Mesenchymal stem cell (in vitro differentiated cells and primary cell): Measurements from ENCODE around the gene FER1L5.

Experiments
- DNase-seq: peaks from one replicate; pipeline ENCODE4 v3.0.0-alpha.2; 2013
- H2AFZ ChIP-seq: one replicate; pipeline ENCODE4 v1.6.1; 2013; ENCODE audit warnings: low read depth, mild to moderate bottlenecking, control low read depth, inconsistent platforms, low read length, moderate library complexity
- H2AK5ac ChIP-seq: 2 replicates; pipeline ENCODE4 v1.6.1; 2013; ENCODE audit warnings: low read length, moderate library complexity, mild to moderate bottlenecking, inconsistent platforms; ENCODE audit not compliant: severe bottlenecking
- H2BK120ac ChIP-seq: one replicate; pipeline ENCODE4 v1.6.1; 2013; ENCODE audit warnings: low read depth, mild to moderate bottlenecking, inconsistent platforms, low read length, moderate library complexity
- H2BK12ac ChIP-seq, 2 experiments: one replicate each; pipeline ENCODE4 v1.6.1; 2013; ENCODE audit warnings: inconsistent platforms in 2 of 2, low read length in 2 of 2, mild to moderate bottlenecking in 2 of 2, moderate library complexity in 2 of 2, control low read depth in 1 of 2
- H2BK15ac ChIP-seq: one replicate; pipeline ENCODE4 v1.6.1; 2013; ENCODE audit warnings: mild to moderate bottlenecking, low read depth, inconsistent platforms; ENCODE audit not compliant: poor library complexity, severe bottlenecking
- H2BK5ac ChIP-seq: 2 replicates; pipeline ENCODE4 v1.6.1; 2013; ENCODE audit warnings: low read depth, mild to moderate bottlenecking, low read length, control low read depth, inconsistent platforms; ENCODE audit not compliant: poor library complexity, severe bottlenecking
- H3K14ac ChIP-seq, 2 experiments: one replicate each; pipeline ENCODE4 v1.6.1; 2013; ENCODE audit warnings: inconsistent platforms in 2 of 2, low read length in 2 of 2, control low read depth in 1 of 2, mild to moderate bottlenecking in 1 of 2, moderate library complexity in 1 of 2
- H3K18ac ChIP-seq, 2 experiments: one replicate each; pipeline ENCODE4 v1.6.1; 2013; ENCODE audit warnings: inconsistent platforms in 2 of 2, low read length in 2 of 2, control low read depth in 1 of 2, low read depth in 1 of 2, mild to moderate bottlenecking in 1 of 2
- H3K23ac ChIP-seq, 2 experiments: one replicate each; pipeline ENCODE4 v1.6.1; 2013; ENCODE audit warnings: inconsistent platforms in 2 of 2, low read length in 2 of 2, mild to moderate bottlenecking in 2 of 2, moderate library complexity in 2 of 2, control low read depth in 1 of 2
- H3K27ac ChIP-seq: 2 replicates; pipeline ENCODE4 v1.5.1; 2013; ENCODE audit warnings: mild to moderate bottlenecking, moderate library complexity, low read length, control low read depth, inconsistent platforms; ENCODE audit not compliant: poor library complexity, severe bottlenecking
- H3K27me3 ChIP-seq, 2 experiments: 2 replicates each; pipeline versions ENCODE4 v1.6.1 to v1.7.0; 2013; ENCODE audit warnings: low read length in 2 of 2, mild to moderate bottlenecking in 2 of 2, moderate library complexity in 2 of 2, control low read depth in 1 of 2, inconsistent platforms in 1 of 2; ENCODE audit not compliant: control insufficient read depth in 1 of 2, insufficient read depth in 1 of 2
- H3K36me3 ChIP-seq, 2 experiments: 2 replicates each; pipeline versions ENCODE4 v1.6.1 to v1.7.0; 2013; ENCODE audit warnings: low read length in 2 of 2, control low read depth in 1 of 2, inconsistent platforms in 1 of 2, low read depth in 1 of 2, mild to moderate bottlenecking in 1 of 2; ENCODE audit not compliant: insufficient read depth in 2 of 2, control insufficient read depth in 1 of 2
- H3K4ac ChIP-seq, 2 experiments: one replicate each; pipeline ENCODE4 v1.6.1; 2013; ENCODE audit warnings: inconsistent platforms in 2 of 2, low read length in 2 of 2, mild to moderate bottlenecking in 2 of 2, moderate library complexity in 2 of 2, control low read depth in 1 of 2, low read depth in 1 of 2
- H3K4me1 ChIP-seq: 2 replicates; pipeline ENCODE4 v1.6.1; 2013; ENCODE audit warnings: low read depth, low read length, control low read depth; ENCODE audit not compliant: control insufficient read depth, insufficient read depth
- H3K4me2 ChIP-seq: 2 replicates; pipeline ENCODE4 v1.6.1; 2013; ENCODE audit warnings: low read length, mild to moderate bottlenecking, inconsistent platforms; ENCODE audit not compliant: poor library complexity, severe bottlenecking
- H3K4me3 ChIP-seq, 2 experiments: 2 replicates each; pipeline versions ENCODE4 v1.5.1 to v1.7.0; 2013; ENCODE audit warnings: low read length in 2 of 2, mild to moderate bottlenecking in 2 of 2, control low read depth in 1 of 2, low read depth in 1 of 2; ENCODE audit not compliant: insufficient read depth in 1 of 2
- H3K79me1 ChIP-seq: replicated peaks from 2 replicates; pipeline ENCODE4 v1.6.1; 2013; ENCODE audit warnings: mild to moderate bottlenecking, control low read depth, low read length, inconsistent platforms; ENCODE audit not compliant: poor library complexity, severe bottlenecking
- H3K9ac ChIP-seq: 2 replicates; pipeline ENCODE4 v1.7.0; 2013; ENCODE audit warnings: mild to moderate bottlenecking, low read length, moderate library complexity
- H3K9me3 ChIP-seq: 2 replicates; pipeline ENCODE4 v1.7.0; 2013; ENCODE audit warnings: mild to moderate bottlenecking, low read length; ENCODE audit not compliant: control insufficient read depth
- H4K8ac ChIP-seq: one replicate; pipeline ENCODE4 v1.6.1; 2013; ENCODE audit warnings: inconsistent platforms, mild to moderate bottlenecking, low read length, moderate library complexity
- H4K91ac ChIP-seq: one replicate; pipeline ENCODE4 v1.6.1; 2013; ENCODE audit warnings: mild to moderate bottlenecking, low read length, inconsistent platforms
- WGBS: methylation state at CpG from one replicate; pipeline ENCODE4 v1.1.7; 2013; ENCODE audit warnings: mixed read lengths; 5-methylcytosine and 5-hydroxymethylcytosine counted together

The FER1L5 gene

DNA sequence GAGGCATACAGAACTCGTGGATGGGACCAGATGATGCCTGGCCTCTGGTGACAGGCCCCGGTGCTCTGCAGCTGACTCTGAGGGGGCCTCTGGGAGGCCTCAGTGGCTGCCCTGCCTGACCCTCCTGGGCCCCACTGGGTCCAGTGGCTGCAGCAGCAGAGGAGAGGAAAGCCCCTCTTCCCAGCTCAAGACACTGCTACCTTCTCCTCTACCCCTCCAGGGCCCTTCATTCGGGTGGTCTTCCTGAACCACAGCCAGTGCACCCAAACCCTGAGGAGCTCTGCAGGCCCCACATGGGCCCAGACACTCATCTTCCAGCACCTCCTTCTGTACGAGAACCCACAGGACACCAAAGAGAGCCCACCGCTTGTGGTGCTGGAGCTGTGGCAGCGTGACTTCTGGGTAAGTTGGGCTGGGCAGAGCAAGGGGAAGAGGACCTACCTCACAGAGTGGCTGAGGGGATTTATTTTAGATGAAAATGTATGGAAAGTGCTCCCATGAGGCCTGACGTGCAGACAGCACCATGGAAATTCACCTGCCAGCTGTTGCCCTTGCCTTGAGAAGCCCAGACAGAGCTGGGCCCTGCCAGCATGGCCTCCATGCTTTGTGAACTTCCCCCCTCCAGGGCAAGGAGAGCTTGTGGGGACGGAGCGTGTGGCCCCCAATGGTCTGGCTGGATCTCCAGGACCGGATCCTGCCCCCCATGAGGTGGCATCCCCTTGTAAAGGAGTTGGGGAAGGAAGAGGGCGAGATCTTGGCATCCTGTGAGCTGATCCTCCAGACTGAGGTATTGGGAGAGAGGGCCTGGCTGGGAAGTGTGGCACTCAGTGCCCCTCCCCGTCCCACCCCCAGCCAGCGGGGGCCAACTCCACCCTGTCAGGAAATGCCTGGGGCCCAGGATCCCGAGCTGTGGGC is 51.0 kb downstream of the FER1L5 start:
- Histone ChIP-seq H4K91ac (no peak overlapping the region), H3K9ac (no peak overlapping the region), H4K8ac (no peak overlapping the region), H2AFZ (no peak overlapping the region), H3K9me3 (no peaks in the 10 kb centered on the region), H3K36me3 (peaks cover 0 to 13% of the 10 kb centered on the region in 2 experiments), H3K4me1 (no peaks in the 10 kb centered on the region), H3K23ac (no peak overlapping the region), H3K18ac (no peak overlapping the region), H2BK5ac (no peak overlapping the region), H3K27ac (no peak overlapping the region), H3K14ac (no peak overlapping the region), H3K27me3 (no peaks in the 10 kb centered on the region), H2BK120ac (no peak overlapping the region), H3K4me2 (no peak overlapping the region), H2BK12ac (no peak overlapping the region), H2BK15ac (no peak overlapping the region), H3K4ac (no peak overlapping the region), H3K4me3 (no peak overlapping the region), H2AK5ac (no peak overlapping the region), H3K79me1 (no peaks in the 10 kb centered on the region)
- DNase-seq, result no peak
- 84% methylated on average over 13 of the region's 14 CpGs for WGBS

DNA sequence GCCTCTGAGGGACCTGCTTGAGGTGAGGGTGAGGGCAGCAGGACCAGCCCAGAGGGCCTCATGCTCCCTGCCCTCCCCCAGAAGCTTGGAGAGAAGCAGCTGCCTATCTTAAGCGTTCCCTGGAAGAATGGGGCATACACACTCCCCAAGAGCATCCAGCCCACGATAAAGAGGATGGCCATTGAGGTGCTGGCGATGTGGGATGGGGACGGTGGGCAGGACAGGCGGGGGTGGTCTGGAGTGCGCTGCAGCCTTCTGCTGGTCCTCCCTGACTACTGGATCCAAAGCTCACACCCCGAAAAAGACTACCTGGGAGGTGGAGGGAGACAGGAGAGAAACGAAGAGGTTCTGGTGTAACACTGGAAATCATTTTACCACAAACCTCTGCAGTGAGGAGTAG is 51.7 kb downstream of the FER1L5 start:
- H3K14ac ChIP-seq, result no peak overlapping the region
- H2BK120ac ChIP-seq, result no peak overlapping the region
- DNase-seq, result no peak
- H3K9me3 ChIP-seq, result no peaks in the 10 kb centered on the region
- H3K4me1 ChIP-seq, result no peaks in the 10 kb centered on the region
- H3K79me1 ChIP-seq, result no peaks in the 10 kb centered on the region
- no peak overlapping the region for H3K9ac ChIP-seq
- H3K4ac ChIP-seq, result no peak overlapping the region
- no peak overlapping the region for H3K18ac ChIP-seq
- H4K91ac ChIP-seq, result no peak overlapping the region
- H4K8ac ChIP-seq, result no peak overlapping the region
- no peak overlapping the region for H3K4me2 ChIP-seq
- H2BK15ac ChIP-seq, result no peak overlapping the region
- no peak overlapping the region for H2AK5ac ChIP-seq
- no peak overlapping the region for H3K4me3 ChIP-seq
- 94% methylated on average over 7 of the region's 8 CpGs for WGBS
- H2AFZ ChIP-seq, result no peak overlapping the region
- H3K23ac ChIP-seq, result no peak overlapping the region
- H3K36me3 ChIP-seq, result peaks cover 0 to 15% of the 10 kb centered on the region in 2 experiments
- H2BK5ac ChIP-seq, result no peak overlapping the region
- no peak overlapping the region for H3K27ac ChIP-seq
- no peak overlapping the region for H2BK12ac ChIP-seq
- H3K27me3 ChIP-seq, result no peaks in the 10 kb centered on the region

DNA sequence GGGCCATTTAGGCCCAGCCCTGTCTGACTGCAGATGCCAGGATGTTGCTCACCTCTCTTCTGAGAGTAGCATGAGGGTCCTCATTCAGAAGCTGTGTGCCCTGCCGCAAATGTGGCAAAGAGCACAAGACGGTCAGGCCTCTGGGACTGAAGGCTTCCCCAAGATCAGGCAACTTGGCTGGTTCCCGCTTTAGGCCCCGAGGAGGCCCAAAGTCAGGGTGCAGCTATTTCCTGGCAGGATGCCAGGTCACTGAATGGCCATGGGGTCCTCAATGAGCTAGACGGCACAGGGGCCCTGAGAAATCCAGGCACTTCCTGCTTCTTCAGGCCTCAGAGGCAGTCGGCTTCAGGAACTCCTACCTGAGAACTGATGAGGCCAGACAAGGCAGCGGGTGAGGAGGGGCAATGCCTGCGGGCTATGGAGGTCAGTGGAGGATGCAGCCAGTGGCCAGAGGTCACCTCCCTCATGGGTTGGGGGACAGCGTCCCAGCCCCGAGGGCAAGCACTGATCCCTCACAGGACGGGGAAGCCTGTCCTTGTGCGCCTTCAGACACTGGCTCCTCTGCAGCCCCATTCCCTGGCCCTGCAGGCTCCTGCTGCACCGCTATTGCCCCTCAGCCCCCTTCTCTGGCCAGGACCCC is 52.4 kb downstream of the FER1L5 start:
- Histone ChIP-seq H2AFZ (no peak overlapping the region), H2BK12ac (no peak overlapping the region), H3K36me3 (peaks cover 0 to 15% of the 10 kb centered on the region in 2 experiments), H2BK120ac (no peak overlapping the region), H3K27me3 (no peaks in the 10 kb centered on the region), H3K79me1 (no peaks in the 10 kb centered on the region), H3K9me3 (no peaks in the 10 kb centered on the region), H4K8ac (no peak overlapping the region), H2BK15ac (no peak overlapping the region), H2BK5ac (no peak overlapping the region), H3K9ac (no peak overlapping the region), H3K4me2 (no peak overlapping the region), H3K4me3 (no peak overlapping the region), H2AK5ac (no peak overlapping the region), H3K27ac (no peak overlapping the region), H3K18ac (no peak overlapping the region), H3K14ac (no peak overlapping the region), H3K4ac (no peak overlapping the region), H3K23ac (no peak overlapping the region), H3K4me1 (no peaks in the 10 kb centered on the region), H4K91ac (no peak overlapping the region)
- DNase-seq, result no peak
- WGBS, result 95% methylated on average over 13 of the region's 13 CpGs

GRCh38 chr2:96695602-96696001 is 53.0 kb downstream of the FER1L5 start:
- Histone ChIP-seq H2AFZ (no peak overlapping the region), H3K9ac (no peak overlapping the region), H2AK5ac (no peak overlapping the region), H3K4ac (no peak overlapping the region), H2BK15ac (no peak overlapping the region), H3K18ac (no peak overlapping the region), H3K9me3 (no peaks in the 10 kb centered on the region), H4K91ac (no peak overlapping the region), H3K4me2 (no peak overlapping the region), H2BK120ac (no peak overlapping the region), H3K27me3 (no peaks in the 10 kb centered on the region), H4K8ac (no peak overlapping the region), H2BK5ac (no peak overlapping the region), H3K14ac (peak overlapping the region in 1 of 2 experiments; percentile 35), H3K36me3 (peaks cover 0 to 20% of the 10 kb centered on the region in 2 experiments), H3K4me3 (no peak overlapping the region), H2BK12ac (no peak overlapping the region), H3K23ac (no peak overlapping the region), H3K79me1 (no peaks in the 10 kb centered on the region), H3K4me1 (no peaks in the 10 kb centered on the region), H3K27ac (no peak overlapping the region)
- DNase-seq, result no peak
- WGBS, result 91% methylated on average over 15 of the region's 15 CpGs
